MCF 10A (cell line): ENCODE data around the gene DCDC2B. TPM values are rescaled to one million over a fixed set of nuclear protein-coding genes. Genes with fewer than 3 reads are reported as not detected.
A peak's percentile ranks its signal among the peaks of the same experiment; 100 is the strongest.
"Not testable (repeated sequence)": the region's sequence is repeated elsewhere in the genome, so short reads cannot be mapped to it uniquely, and the experiment has no call there.

Experiments used
- Bru-seq: library from RNA; stranded (reverse); fragments of 400-500 nt; gene quantifications from one replicate; lab custom pipeline; 2021; lab: Mats Ljungman, UMichigan
- BruChase-seq, 2 experiments: library from RNA; stranded (reverse); fragments of 400-500 nt; gene quantifications; one replicate each; lab custom pipeline; 2021; lab: Mats Ljungman, UMichigan
- BruUV-seq: library from RNA; stranded (reverse); fragments of 400-500 nt; replicated peaks from 2 replicates; lab custom pipeline; 2021; lab: Mats Ljungman, UMichigan
- CTCF ChIA-PET: fragments of 300-600 bp; sonication (Branson Sonifier 250); formaldehyde crosslinking; extraction: SDS; loops from one replicate; lab custom pipeline; 2021; ENCODE audit warnings: antibody characterized with exemption, inconsistent platforms; lab: Yijun Ruan, JAX
- POLR2A ChIA-PET: fragments of 300-600, 350-650 bp; sonication (Branson Sonifier 250); formaldehyde crosslinking; extraction: SDS; loops from one replicate; lab custom pipeline; 2020; ENCODE audit warnings: antibody characterized with exemption, inconsistent platforms; lab: Yijun Ruan, JAX
- DNase-seq: peaks from one replicate; pipeline ENCODE4 v3.0.0-alpha.2; 2018; ENCODE audit not compliant: unreplicated experiment
- H3K27ac Mint-ChIP-seq: one replicate; pipeline ENCODE4 v1.8.0; 2022; ENCODE audit warnings: mild to moderate bottlenecking, low read depth, mixed read lengths; ENCODE audit not compliant: unreplicated experiment
- H3K27me3 Mint-ChIP-seq: one replicate; pipeline ENCODE4 v1.8.0; 2022; ENCODE audit warnings: mixed read lengths; ENCODE audit not compliant: insufficient read depth, unreplicated experiment
- H3K36me3 Mint-ChIP-seq: one replicate; pipeline ENCODE4 v1.8.0; 2022; ENCODE audit warnings: mild to moderate bottlenecking, moderate library complexity, mixed read lengths; ENCODE audit not compliant: insufficient read depth, unreplicated experiment
- H3K4me1 Mint-ChIP-seq: one replicate; pipeline ENCODE4 v1.8.0; 2022; ENCODE audit warnings: mixed read lengths; ENCODE audit not compliant: insufficient read depth, unreplicated experiment
- H3K4me3 Mint-ChIP-seq: one replicate; pipeline ENCODE4 v1.8.0; 2022; ENCODE audit warnings: mild to moderate bottlenecking, moderate library complexity, mixed read lengths; ENCODE audit not compliant: unreplicated experiment
- H3K9me3 Mint-ChIP-seq: one replicate; pipeline ENCODE4 v1.8.0; 2022; ENCODE audit warnings: mixed read lengths; ENCODE audit not compliant: unreplicated experiment
- CTCF ChIP-seq: fragments of 200-600 bp; IDR thresholded peaks from one replicate; pipeline ENCODE4 v1.8.0; 2022; ENCODE audit warnings: antibody characterized with exemption, mild to moderate bottlenecking; ENCODE audit not compliant: unreplicated experiment
- intact Hi-C: fragments of 100-400 bp; cut with micrococcal nuclease; formaldehyde crosslinking; loops from 2 replicates; pipeline ENCODE4 v1.14.1; 2022
- long read RNA-seq: library from polyadenylated mRNA; stranded (forward); transcript quantifications from one replicate; pipeline ENCODE4 v2.0.0, GENCODE V29; 2022
- total RNA-seq: library from RNA; stranded (reverse); gene quantifications from 2 replicates; pipeline ENCODE4 v1.2.3, GENCODE V29; 2022

Gene DCDC2B
- total RNA-seq (not detected in 2 replicates), Bru-seq, nascent RNA (percentile 14 among the genes with signal in this experiment), BruChase-seq, experiment 1, labeled RNA remaining after a 6-hour chase (percentile 22 among the genes with signal in this experiment), BruChase-seq, experiment 2, labeled RNA remaining after a 2-hour chase (percentile 2 among the genes with signal in this experiment)
- long read RNA-seq, partial matches to known transcripts, result 0 of 4 reads
- long read RNA-seq, other reads (novel, unspliced or antisense), result 4 of 4 reads

GRCh38 chr1:32208891-32209328, at the start of gene DCDC2B:
TSS of gene DCDC2B (plus strand) at chr1:32209089. CDS start at chr1:32209094, 5 bp downstream.
- Mint-ChIP-seq H3K27me3 (no peaks in the 10 kb centered on the region), H3K4me3 (no peak within 1 kb of the TSS), H3K27ac (peak within 1 kb of the TSS; percentile 70), H3K36me3 (peaks cover 21% of the 10 kb centered on the region), H3K9me3 (no peaks in the 10 kb centered on the region), H3K4me1 (peaks cover 10% of the 10 kb centered on the region)
- POLR2A ChIA-PET, result interaction anchor here (0.9 kb wide), 1 partner anchor 8 kb away, joined by 3 read pairs; the partner anchor contains the start of gene CCDC28B
- BruUV-seq, result no TSS peak
- DNase-seq, result peak; percentile 84
- intact Hi-C loops, result no loop called here
- CTCF ChIA-PET, result interaction anchor here (0.6 kb wide), 1 partner anchor 206 kb away, joined by 3 read pairs; no protein-coding TSS in a partner anchor
- no peak for TF ChIP-seq CTCF

- BruUV-seq, result no TSS peak
- intact Hi-C loops, result no loop called here
- ChIA-PET POLR2A (no interaction called here), CTCF (no interaction called here)
- no peak overlapping the region for H3K4me3 Mint-ChIP-seq
- H3K4me1 Mint-ChIP-seq, result no peaks in the 10 kb centered on the region
- H3K9me3 Mint-ChIP-seq, result no peaks in the 10 kb centered on the region
- TF ChIP-seq CTCF, result no peak
- H3K36me3 Mint-ChIP-seq, result peaks cover 90% of the 10 kb centered on the region
- DNase-seq, result no peak
- H3K27ac Mint-ChIP-seq, result no peak overlapping the region
- no peaks in the 10 kb centered on the region for H3K27me3 Mint-ChIP-seq
Measured at GRCh38 chr1:32159189-32159588, 49.7 kb upstream of the DCDC2B start.

GRCh38 chr1:32163405-32163804, 45.5 kb upstream of the DCDC2B start:
- intact Hi-C loops, result no loop called here
- no peaks in the 10 kb centered on the region for H3K27me3 Mint-ChIP-seq
- no TSS peak for BruUV-seq
- TF ChIP-seq CTCF, result no peak
- H3K4me3 Mint-ChIP-seq, result no peak overlapping the region
- peaks cover 92% of the 10 kb centered on the region for H3K36me3 Mint-ChIP-seq
- H3K9me3 Mint-ChIP-seq, result no peaks in the 10 kb centered on the region
- ChIA-PET CTCF (interaction anchor here (1.3 kb wide), 1 partner anchor 10 kb away, joined by 3 read pairs; no protein-coding TSS in a partner anchor), POLR2A (interaction anchor here (0.8 kb wide), 1 partner anchor 55 kb away, joined by 3 read pairs; the partner anchor contains the start of gene KPNA6)
- no peaks in the 10 kb centered on the region for H3K4me1 Mint-ChIP-seq
- H3K27ac Mint-ChIP-seq, result no peak overlapping the region
- DNase-seq, result no peak

- CTCF ChIA-PET, result interaction anchor here (1.1 kb wide), 1 partner anchor 23 kb away, joined by 4 read pairs; no protein-coding TSS in a partner anchor
- not testable (repeated sequence) for BruUV-seq
- peak overlapping the region; percentile 54 for H3K27ac Mint-ChIP-seq
Measured at GRCh38 chr1:32165633-32166032, 43.3 kb upstream of the DCDC2B start.

More at GRCh38 chr1:32165633-32166032, 43.3 kb upstream of the DCDC2B start:
- DNase-seq, H3K4me1 Mint-ChIP-seq, H3K27me3 Mint-ChIP-seq, H3K9me3 Mint-ChIP-seq, intact Hi-C loops, H3K4me3 Mint-ChIP-seq: not testable (repeated sequence)
- POLR2A ChIA-PET, result interaction anchor here (1.4 kb wide), 2 partner anchors 9 to 14 kb away, joined by 3 to 4 read pairs; partner anchors contain the start of gene TXLNA
- peaks cover 92% of the 10 kb centered on the region for H3K36me3 Mint-ChIP-seq
